HepG2 (cell line): ENCODE data around the gene C5orf15. TPM values are rescaled to one million over a fixed set of nuclear protein-coding genes. Genes with fewer than 3 reads are reported as not detected.
A peak's percentile ranks its signal among the peaks of the same experiment; 100 is the strongest.

Experiments
- ELF4 ChIP-seq: sonication (generic); formaldehyde crosslinking; IDR thresholded peaks from 2 replicates; pipeline ENCODE4 v1.5.0; 2020; ENCODE audit warnings: missing genetic modification reagents, mild to moderate bottlenecking, moderate library complexity, borderline replicate concordance
- HNF1B ChIP-seq: sonication (generic); formaldehyde crosslinking; IDR thresholded peaks from 2 replicates; pipeline ENCODE4 v1.5.1; 2020; ENCODE audit warnings: mild to moderate bottlenecking, moderate library complexity, missing genetic modification reagents
- HOXA7 ChIP-seq: sonication (generic); formaldehyde crosslinking; IDR thresholded peaks from 2 replicates; pipeline ENCODE4 v1.8.1; 2022; ENCODE audit warnings: mild to moderate bottlenecking, missing genetic modification reagents, moderate library complexity
- IRF2 ChIP-seq: IDR thresholded peaks from 2 replicates; pipeline ENCODE4 v1.6.1; 2018; ENCODE audit warnings: missing genetic modification reagents, missing compliant biosample characterization
- IRF9 ChIP-seq: sonication (generic); formaldehyde crosslinking; IDR thresholded peaks from 2 replicates; pipeline ENCODE4 v1.8.0; 2022; ENCODE audit warnings: missing genetic modification reagents, mild to moderate bottlenecking, borderline replicate concordance
- KDM2A ChIP-seq: sonication (generic); formaldehyde crosslinking; IDR thresholded peaks from 2 replicates; pipeline ENCODE4 v1.4.0; 2020; ENCODE audit warnings: low read depth, missing genetic modification reagents, borderline replicate concordance
- KLF16 ChIP-seq, 2 experiments: sonication (generic) in 1 of 2; formaldehyde crosslinking in 1 of 2; IDR thresholded peaks; 2 replicates each; pipeline versions ENCODE4 v1.6.1 to v1.8.0; 2016 to 2023; ENCODE audit warnings: missing genetic modification reagents in 2 of 2, missing compliant biosample characterization in 1 of 2
- MED1 ChIP-seq: sonication (generic); formaldehyde crosslinking; IDR thresholded peaks from 2 replicates; pipeline ENCODE4 v1.4.0; 2020; ENCODE audit warnings: missing genetic modification reagents
- MLXIP ChIP-seq: sonication (generic); formaldehyde crosslinking; IDR thresholded peaks from 2 replicates; pipeline ENCODE4 v1.9.0; 2021; ENCODE audit warnings: missing genetic modification reagents, borderline replicate concordance
- MXD1 ChIP-seq: sonication (generic); formaldehyde crosslinking; IDR thresholded peaks from 2 replicates; pipeline ENCODE4 v1.4.0; 2020; ENCODE audit warnings: mild to moderate bottlenecking, missing genetic modification reagents
- NFYC ChIP-seq: IDR thresholded peaks from 2 replicates; pipeline ENCODE4 v1.6.1; 2016; ENCODE audit warnings: missing genetic modification reagents, missing compliant biosample characterization
- POLR2G ChIP-seq: fragments of 200-400 bp; formaldehyde crosslinking; IDR thresholded peaks from 2 replicates; pipeline ENCODE4 v1.6.1; 2018; ENCODE audit warnings: mild to moderate bottlenecking, low read depth, low read length, moderate library complexity
- PRPF4 ChIP-seq: fragments of 200-400 bp; formaldehyde crosslinking; IDR thresholded peaks from 2 replicates; pipeline ENCODE4 v1.6.1; 2016; ENCODE audit warnings: low read length, low read depth; ENCODE audit not compliant: poor library complexity, severe bottlenecking
- STAG1 ChIP-seq: sonication (generic); formaldehyde crosslinking; IDR thresholded peaks from 2 replicates; pipeline ENCODE4 v1.4.0; 2020; ENCODE audit warnings: missing genetic modification reagents
- ZBTB7B ChIP-seq: sonication (generic); formaldehyde crosslinking; IDR thresholded peaks from 2 replicates; pipeline ENCODE4 v1.4.0; 2020; ENCODE audit warnings: missing genetic modification reagents
- ZNF124 ChIP-seq: sonication (generic); formaldehyde crosslinking; IDR thresholded peaks from 2 replicates; pipeline ENCODE4 v1.4.0; 2020; ENCODE audit warnings: missing genetic modification reagents
- ZNF207 ChIP-seq: fragments of 450-650 bp; IDR thresholded peaks from 2 replicates; pipeline ENCODE4 v1.6.1; 2016; ENCODE audit warnings: antibody characterized with exemption, borderline replicate concordance
- ZNF383 ChIP-seq: sonication (generic); formaldehyde crosslinking; IDR thresholded peaks from 2 replicates; pipeline ENCODE4 v1.4.0; 2020; ENCODE audit warnings: missing genetic modification reagents, mild to moderate bottlenecking, borderline replicate concordance
- ZNF644 ChIP-seq: IDR thresholded peaks from 2 replicates; pipeline ENCODE4 v1.6.1; 2016; ENCODE audit warnings: low read depth
- ZNF773 ChIP-seq: sonication (generic); formaldehyde crosslinking; IDR thresholded peaks from 2 replicates; pipeline ENCODE4 v1.4.0; 2020; ENCODE audit warnings: missing genetic modification reagents, borderline replicate concordance
- ZNF781 ChIP-seq: sonication (generic); formaldehyde crosslinking; IDR thresholded peaks from 2 replicates; pipeline ENCODE4 v1.5.1; 2020; ENCODE audit warnings: borderline replicate concordance, mild to moderate bottlenecking, missing genetic modification reagents; ENCODE audit errors: not compliant biosample characterization
- ZNF883 ChIP-seq: sonication (generic); formaldehyde crosslinking; IDR thresholded peaks from 2 replicates; pipeline ENCODE4 v1.5.1; 2020; ENCODE audit warnings: mild to moderate bottlenecking, missing genetic modification reagents; ENCODE audit errors: not compliant biosample characterization
- polyA plus RNA-seq, 8 experiments: library from polyadenylated mRNA; depleted of rRNA in 3 of 8; stranded (reverse) in 7 of 8; unstranded in 1 of 8; fragments of >200 nt; fragmentation: Illumina TruSeq in 4 of 8; extraction: Trizol in 4 of 8; gene quantifications; 2 replicates each; pipeline versions ENCODE4 v1.2.1 to v1.2.3, GENCODE V29; 2011 to 2016; ENCODE audit warnings: low read depth in 4 of 8, missing spikeins in 1 of 8, mixed read lengths in 1 of 8; ENCODE audit not compliant: insufficient read depth in 1 of 8
- total RNA-seq, 5 experiments: library from RNA; depleted of rRNA; stranded (reverse); fragments of >200 nt; fragmentation: Illumina TruSeq; extraction: Trizol; gene quantifications; 2 replicates each; pipeline ENCODE4 v1.2.3, GENCODE V29; 2016; ENCODE audit warnings: low read depth in 1 of 5

Gene C5orf15
- total and polyA plus RNA-seq, 2 of the 13 experiments (the other 11 are each of a cell fraction or from before 2014, with no cell fraction given) = 58.5 to 82.7 TPM

- TF ChIP-seq ZNF883 (CRISPR knock-in tag) (peak; percentile 97), HOXA7 (CRISPR knock-in tag) (no peak), STAG1 (CRISPR knock-in tag) (no peak; the same call in 1 of the 2 replicates), ZNF773 (CRISPR knock-in tag) (peak; percentile 75; the same call in 1 of the 2 replicates), ELF4 (peak; percentile 41; the same call in 1 of the 2 replicates), MED1 (CRISPR knock-in tag) (peak; percentile 68; the same call in 1 of the 2 replicates), ZNF644 (CRISPR knock-in tag) (no peak), ZNF207 (no peak), MLXIP (CRISPR knock-in tag) (no peak), POLR2G (peak; percentile 94), ZNF781 (peak; percentile 75), ZNF124 (CRISPR knock-in tag) (peak; percentile 63; the same call in 1 of the 2 replicates), IRF9 (no peak), KDM2A (CRISPR knock-in tag) (peak; percentile 96), IRF2 (CRISPR knock-in tag) (peak; percentile 92), NFYC (CRISPR knock-in tag) (peak; percentile 56; the same call in 1 of the 2 replicates), HNF1B (CRISPR knock-in tag) (peak; percentile 87), ZBTB7B (CRISPR knock-in tag) (peak; percentile 79), PRPF4 (no peak), MXD1 (CRISPR knock-in tag) (no peak), ZNF383 (CRISPR knock-in tag) (no peak; the same call in 1 of the 2 replicates), KLF16 (CRISPR knock-in tag; IDR thresholded peaks at IDR 0.05) (peak in 1 of 2 experiments; percentile 93; a peak in 2 of 4 replicates)
These were observed at the start of gene C5orf15 (continued) for GRCh38 chr5:133968204-133968980.
